MV-4-11 (cell line): ENCODE data around the gene TEX22.

ENCODE experiments used
- DNase-seq: peaks from one replicate; lab custom pipeline; 2025; lab: John Stamatoyannopoulos, UW

TEX22 gene

GRCh38 chr14:105456736-105457617 lies 58.6 kb downstream of the TEX22 start:
- DNase-seq, result no peak

DNA sequence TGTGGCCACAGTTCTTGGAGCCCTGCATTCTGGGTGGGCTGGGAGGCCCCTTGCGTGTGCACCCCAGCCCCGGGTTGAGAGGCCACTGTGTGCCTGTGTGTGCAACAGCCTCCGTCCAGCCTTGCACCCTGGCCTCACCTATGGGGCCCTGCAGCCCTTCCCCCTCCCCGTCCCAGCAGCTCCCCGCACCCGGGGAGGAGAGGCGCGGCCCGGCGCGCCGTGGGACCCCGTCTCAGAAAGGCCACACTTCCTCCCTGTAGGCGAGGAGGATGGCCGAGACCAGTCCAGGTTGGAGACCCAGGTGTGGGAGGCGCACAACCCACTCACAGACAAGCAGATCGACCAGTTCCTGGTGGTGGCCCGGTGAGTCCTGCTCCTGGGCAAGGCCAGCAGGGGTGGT lies 59.7 kb downstream of the TEX22 start:
- no peak for DNase-seq

- DNase-seq, result no peak
These were observed 60.2 kb downstream of the TEX22 start for GRCh38 chr14:105458571-105458970.

DNA sequence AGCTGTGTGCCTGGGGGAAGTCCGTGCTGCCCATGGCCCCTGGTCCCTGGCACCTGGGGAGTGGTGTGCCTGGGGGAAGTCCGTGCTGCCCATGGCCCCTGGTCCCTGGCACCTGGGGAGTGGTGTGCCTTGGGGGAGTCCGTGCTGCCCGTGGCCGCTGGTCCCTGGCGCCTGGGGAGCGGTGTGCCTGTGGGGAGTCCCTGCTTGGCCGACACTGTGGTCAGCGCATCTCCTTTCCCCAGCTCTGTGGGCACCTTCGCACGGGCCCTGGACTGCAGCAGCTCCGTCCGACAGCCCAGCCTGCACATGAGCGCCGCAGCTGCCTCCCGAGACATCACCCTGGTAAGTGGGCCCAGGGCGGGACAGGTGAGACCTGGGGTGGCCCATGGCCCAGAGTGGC lies 61.8 kb downstream of the TEX22 start:
- no peak for DNase-seq

DNA sequence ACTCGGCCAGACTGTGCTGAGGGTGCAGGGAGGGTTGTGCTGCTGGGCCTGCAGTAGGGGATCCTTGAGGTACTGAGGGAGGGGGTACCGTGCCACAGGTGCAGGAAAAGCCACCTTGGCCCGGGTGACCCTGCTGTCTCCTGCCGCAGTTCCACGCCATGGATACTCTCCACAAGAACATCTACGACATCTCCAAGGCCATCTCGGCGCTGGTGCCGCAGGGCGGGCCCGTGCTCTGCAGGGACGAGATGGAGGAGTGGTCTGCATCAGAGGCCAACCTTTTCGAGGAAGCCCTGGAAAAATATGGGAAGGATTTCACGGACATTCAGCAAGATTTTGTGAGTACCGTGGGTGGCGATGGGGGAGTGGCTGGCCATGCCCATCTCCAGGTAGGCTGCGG lies 62.3 kb downstream of the TEX22 start:
- DNase-seq, result no peak

GRCh38 chr14:105461903-105462302 lies 63.6 kb downstream of the TEX22 start:
- DNase-seq, result no peak
